KG1 (cell line): Measurements from ENCODE around the gene ZNF536.

Experiments
- DNase-seq: peaks from one replicate; lab custom pipeline; 2025; lab: John Stamatoyannopoulos, UW

Gene ZNF536

GRCh38 chr19:30363073-30363472, 9.1 kb upstream of the ZNF536 start:
- no peak for DNase-seq

GRCh38 chr19:30364866-30365800, 7.1 kb upstream of the ZNF536 start:
- no peak for DNase-seq

GRCh38 chr19:30366282-30366681, 5.9 kb upstream of the ZNF536 start:
- no peak for DNase-seq

- no peak for DNase-seq
Measured at GRCh38 chr19:30367006-30367405, 5.2 kb upstream of the ZNF536 start.

- no peak for DNase-seq
Measured at GRCh38 chr19:30367421-30367820, 4.8 kb upstream of the ZNF536 start.

- no peak for DNase-seq
Measured at GRCh38 chr19:30369833-30370232, 2.4 kb upstream of the ZNF536 start.

- no peak for DNase-seq
Measured at GRCh38 chr19:30371161-30371836, 885 bp upstream of the ZNF536 start.

GRCh38 chr19:30373593-30373992, 1.4 kb downstream of the ZNF536 start:
- no peak for DNase-seq

- DNase-seq: no peak
Measured at GRCh38 chr19:30374539-30374864, 2.3 kb downstream of the ZNF536 start.

- no peak for DNase-seq
Measured at GRCh38 chr19:30374865-30375552, 2.8 kb downstream of the ZNF536 start.

- DNase-seq: no peak
Measured at GRCh38 chr19:30375553-30376031, 3.4 kb downstream of the ZNF536 start.

- no peak for DNase-seq
Measured at GRCh38 chr19:30376272-30376671, 4.1 kb downstream of the ZNF536 start.

GRCh38 chr19:30376826-30377425, 4.7 kb downstream of the ZNF536 start:
- no peak for DNase-seq

GRCh38 chr19:30378701-30379100, 6.5 kb downstream of the ZNF536 start:
- no peak for DNase-seq

- no peak for DNase-seq
Measured at GRCh38 chr19:30379841-30380610, 7.8 kb downstream of the ZNF536 start.

GRCh38 chr19:30381366-30381765, 9.2 kb downstream of the ZNF536 start:
- no peak for DNase-seq

GRCh38 chr19:30385174-30385573, 13.0 kb downstream of the ZNF536 start:
- no peak for DNase-seq

GRCh38 chr19:30385666-30386065, 13.5 kb downstream of the ZNF536 start:
- no peak for DNase-seq

GRCh38 chr19:30386551-30387143, 14.5 kb downstream of the ZNF536 start:
- no peak for DNase-seq

- no peak for DNase-seq
Measured at GRCh38 chr19:30387311-30388115, 15.3 kb downstream of the ZNF536 start.
